Trophoblast cell (in vitro differentiated cells and primary cell): ENCODE data around the gene ITGBL1.

Source experiments
- DNase-seq, 2 donors: peaks; one replicate each; pipeline ENCODE4 v3.0.0-alpha.2; 2016
- H2AFZ ChIP-seq: 2 replicates; pipeline ENCODE4 v1.6.1; 2013; ENCODE audit warnings: low read length, moderate library complexity, mild to moderate bottlenecking; ENCODE audit not compliant: insufficient read depth, poor library complexity
- H2AK5ac ChIP-seq: 2 replicates; pipeline ENCODE4 v1.6.1; 2013; ENCODE audit warnings: mild to moderate bottlenecking, low read length
- H2BK120ac ChIP-seq: 2 replicates; pipeline ENCODE4 v1.6.1; 2013; ENCODE audit warnings: low read length, mild to moderate bottlenecking, moderate library complexity; ENCODE audit not compliant: insufficient read depth, poor library complexity
- H2BK12ac ChIP-seq: 2 replicates; pipeline ENCODE4 v1.6.1; 2013; ENCODE audit warnings: mild to moderate bottlenecking, low read length, moderate library complexity
- H2BK5ac ChIP-seq: 2 replicates; pipeline ENCODE4 v1.6.1; 2013; ENCODE audit warnings: low read length, low read depth, moderate library complexity, mild to moderate bottlenecking; ENCODE audit not compliant: poor library complexity
- H3K14ac ChIP-seq: 2 replicates; pipeline ENCODE4 v1.6.1; 2013; ENCODE audit warnings: mild to moderate bottlenecking, low read length
- H3K18ac ChIP-seq: 2 replicates; pipeline ENCODE4 v1.6.1; 2013; ENCODE audit warnings: mild to moderate bottlenecking, low read length
- H3K23ac ChIP-seq: 2 replicates; pipeline ENCODE4 v1.6.1; 2013; ENCODE audit warnings: low read length
- H3K27ac ChIP-seq: 2 replicates; pipeline ENCODE4 v1.5.1; 2013; ENCODE audit warnings: low read depth, mild to moderate bottlenecking, inconsistent platforms, low read length, moderate library complexity
- H3K27me3 ChIP-seq: 2 replicates; pipeline ENCODE4 v1.6.1; 2013; ENCODE audit warnings: inconsistent platforms, mild to moderate bottlenecking, low read length, moderate library complexity; ENCODE audit not compliant: insufficient read depth
- H3K36me3 ChIP-seq, 2 experiments: 1 replicate in 1 of 2; 2 replicates in 1 of 2; pipeline ENCODE4 v1.6.1; 2013; ENCODE audit warnings: low read length in 2 of 2, mild to moderate bottlenecking in 2 of 2, moderate library complexity in 1 of 2; ENCODE audit not compliant: insufficient read depth in 2 of 2, control insufficient read depth in 1 of 2
- H3K4ac ChIP-seq: 2 replicates; pipeline ENCODE4 v1.6.1; 2013; ENCODE audit warnings: low read depth, mild to moderate bottlenecking, low read length, moderate library complexity
- H3K4me1 ChIP-seq, 2 experiments: 1 replicate in 1 of 2; 2 replicates in 1 of 2; pipeline ENCODE4 v1.6.1; 2013; ENCODE audit warnings: low read length in 2 of 2, mild to moderate bottlenecking in 2 of 2, moderate library complexity in 1 of 2; ENCODE audit not compliant: insufficient read depth in 2 of 2, control insufficient read depth in 1 of 2
- H3K4me2 ChIP-seq: 2 replicates; pipeline ENCODE4 v1.6.1; 2013; ENCODE audit warnings: inconsistent platforms, mild to moderate bottlenecking, low read length, moderate library complexity
- H3K4me3 ChIP-seq: 2 replicates; pipeline ENCODE4 v1.5.1; 2013; ENCODE audit warnings: mild to moderate bottlenecking, low read depth, low read length, inconsistent platforms
- H3K79me1 ChIP-seq: one replicate; pipeline ENCODE4 v1.6.1; 2013; ENCODE audit warnings: low read length
- H3K79me2 ChIP-seq: 2 replicates; pipeline ENCODE4 v1.6.1; 2013; ENCODE audit warnings: low read length, mild to moderate bottlenecking; ENCODE audit not compliant: control insufficient read depth, insufficient read depth, poor library complexity
- H3K9ac ChIP-seq: 2 replicates; pipeline ENCODE4 v1.6.1; 2013; ENCODE audit warnings: mild to moderate bottlenecking, low read length
- H3K9me3 ChIP-seq: 2 replicates; pipeline ENCODE4 v1.6.1; 2013; ENCODE audit warnings: low read depth, mild to moderate bottlenecking, control low read depth, inconsistent platforms, low read length; ENCODE audit not compliant: insufficient read depth
- H4K12ac ChIP-seq: 2 replicates; pipeline ENCODE4 v1.6.1; 2013; ENCODE audit warnings: low read depth, mild to moderate bottlenecking, low read length, moderate library complexity
- H4K8ac ChIP-seq: 2 replicates; pipeline ENCODE4 v1.6.1; 2013; ENCODE audit warnings: low read depth, mild to moderate bottlenecking, low read length, moderate library complexity
- H4K91ac ChIP-seq: one replicate; pipeline ENCODE4 v1.6.1; 2013; ENCODE audit warnings: low read depth, mild to moderate bottlenecking, low read length, moderate library complexity
- WGBS: extraction: QIAGEN DNeasy Blood & Tissue Kit; methylation state at CpG from one replicate; pipeline ENCODE4 v1.1.7; 2013; ENCODE audit warnings: missing lambda C conversion rate; ENCODE audit not compliant: insufficient read length, insufficient coverage; ENCODE audit errors: extremely low coverage; 5-methylcytosine and 5-hydroxymethylcytosine counted together

Gene ITGBL1

DNA sequence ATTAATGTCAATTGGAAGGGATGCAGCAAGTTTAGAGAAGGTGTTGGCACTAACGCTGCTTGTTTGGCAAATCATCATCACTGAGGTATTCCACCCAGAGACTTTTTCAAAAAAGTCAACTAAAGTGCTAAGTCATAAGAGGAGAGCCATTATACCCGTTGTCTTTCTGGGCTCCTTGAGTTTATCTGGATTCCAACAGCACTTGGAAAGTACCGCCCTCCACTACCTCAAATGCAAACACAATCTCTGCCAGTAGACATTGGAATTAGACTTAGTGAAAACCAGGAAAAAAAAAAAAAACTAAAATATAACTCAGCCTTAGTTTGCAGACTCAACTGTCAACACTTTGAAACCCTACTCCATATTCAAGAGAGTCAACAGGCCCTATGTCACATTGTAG is 266.0 kb downstream of the ITGBL1 start:
- H4K12ac ChIP-seq, result no peak overlapping the region
- no peak overlapping the region for H2AFZ ChIP-seq
- no peak overlapping the region for H2BK120ac ChIP-seq
- no peak overlapping the region for H3K14ac ChIP-seq
- no peak overlapping the region for H3K27ac ChIP-seq
- no peak overlapping the region for H4K8ac ChIP-seq
- H3K4me3 ChIP-seq, result no peak overlapping the region
- H3K79me1 ChIP-seq, result no peaks in the 10 kb centered on the region
- no peak overlapping the region for H3K9ac ChIP-seq
- no peaks in the 10 kb centered on the region for H3K36me3 ChIP-seq
- H3K4me2 ChIP-seq, result no peak overlapping the region
- no CpG with 5 or more reads among the region's 3 CpGs for WGBS
- DNase-seq, result no peak
- H4K91ac ChIP-seq, result no peak overlapping the region
- no peaks in the 10 kb centered on the region for H3K27me3 ChIP-seq
- no peak overlapping the region for H2BK5ac ChIP-seq
- H2BK12ac ChIP-seq, result no peak overlapping the region
- H3K4ac ChIP-seq, result no peak overlapping the region
- no peaks in the 10 kb centered on the region for H3K4me1 ChIP-seq
- no peaks in the 10 kb centered on the region for H3K9me3 ChIP-seq
- no peaks in the 10 kb centered on the region for H3K79me2 ChIP-seq
- H2AK5ac ChIP-seq, result no peak overlapping the region
- H3K18ac ChIP-seq, result no peak overlapping the region
- no peak overlapping the region for H3K23ac ChIP-seq

DNA sequence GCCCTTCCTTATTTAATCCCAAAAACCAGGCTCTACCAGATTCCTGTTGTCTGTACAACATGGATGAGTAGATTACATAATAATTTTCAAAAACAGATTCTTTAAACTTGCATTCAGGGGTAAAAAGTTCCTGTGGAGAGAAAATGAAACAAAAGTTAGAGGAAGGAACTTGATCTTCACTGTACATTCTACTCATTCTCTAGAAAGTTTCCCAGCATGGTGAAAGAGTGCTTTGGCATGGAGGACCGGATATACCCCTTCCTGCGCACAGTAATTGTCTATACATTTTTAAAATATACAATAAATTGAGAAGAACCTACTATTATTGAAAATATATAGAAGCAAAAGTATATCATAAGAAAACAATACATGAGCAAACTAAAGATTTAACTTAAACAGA is 274.2 kb downstream of the ITGBL1 start:
- Histone ChIP-seq H2AFZ (no peak overlapping the region), H3K23ac (no peak overlapping the region), H4K8ac (no peak overlapping the region), H2BK120ac (no peak overlapping the region), H3K79me2 (no peaks in the 10 kb centered on the region), H2BK5ac (no peak overlapping the region), H4K91ac (no peak overlapping the region), H3K36me3 (no peaks in the 10 kb centered on the region), H3K79me1 (no peaks in the 10 kb centered on the region), H3K9me3 (no peaks in the 10 kb centered on the region), H3K27ac (no peak overlapping the region), H2BK12ac (no peak overlapping the region), H4K12ac (no peak overlapping the region), H3K27me3 (no peaks in the 10 kb centered on the region), H3K9ac (no peak overlapping the region), H3K4me2 (no peak overlapping the region), H3K4ac (no peak overlapping the region), H3K4me1 (no peaks in the 10 kb centered on the region), H2AK5ac (no peak overlapping the region), H3K4me3 (no peak overlapping the region), H3K14ac (no peak overlapping the region), H3K18ac (no peak overlapping the region)
- WGBS, result no CpG with 5 or more reads among the region's 2 CpGs
- DNase-seq, result no peak

DNA sequence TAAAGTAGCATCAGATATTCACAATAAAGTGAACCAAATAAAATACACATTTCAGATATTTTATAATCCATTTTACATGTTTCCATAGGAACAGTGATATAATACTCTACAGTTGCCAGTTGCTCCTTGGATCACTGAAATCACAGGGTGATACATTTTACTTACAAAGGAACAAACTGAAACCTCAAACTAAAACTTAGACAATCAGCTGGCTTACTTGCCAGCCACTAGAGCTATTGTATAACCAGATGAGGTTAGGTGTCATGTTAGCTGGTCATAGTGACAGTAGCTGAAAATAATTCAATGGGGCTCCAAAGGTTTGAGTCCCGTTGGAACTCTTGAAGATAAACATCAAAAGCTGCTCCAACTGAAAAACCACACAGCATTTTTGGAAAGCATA is 274.6 kb downstream of the ITGBL1 start:
- no peak overlapping the region for H2AK5ac ChIP-seq
- H3K4ac ChIP-seq, result no peak overlapping the region
- no peak overlapping the region for H3K27ac ChIP-seq
- H3K4me1 ChIP-seq, result no peaks in the 10 kb centered on the region
- no peak overlapping the region for H2AFZ ChIP-seq
- H2BK120ac ChIP-seq, result no peak overlapping the region
- H3K18ac ChIP-seq, result no peak overlapping the region
- no peak overlapping the region for H4K8ac ChIP-seq
- H3K9me3 ChIP-seq, result no peaks in the 10 kb centered on the region
- H3K9ac ChIP-seq, result no peak overlapping the region
- no peak overlapping the region for H3K14ac ChIP-seq
- no peak overlapping the region for H2BK5ac ChIP-seq
- no peaks in the 10 kb centered on the region for H3K79me1 ChIP-seq
- no CpG with 5 or more reads among the region's 1 CpG for WGBS
- H4K12ac ChIP-seq, result no peak overlapping the region
- DNase-seq, result no peak
- no peak overlapping the region for H3K23ac ChIP-seq
- no peaks in the 10 kb centered on the region for H3K27me3 ChIP-seq
- no peaks in the 10 kb centered on the region for H3K36me3 ChIP-seq
- no peak overlapping the region for H3K4me3 ChIP-seq
- no peak overlapping the region for H2BK12ac ChIP-seq
- H3K79me2 ChIP-seq, result no peaks in the 10 kb centered on the region
- no peak overlapping the region for H4K91ac ChIP-seq
- H3K4me2 ChIP-seq, result no peak overlapping the region

- Histone ChIP-seq H4K12ac (no peak overlapping the region), H3K79me2 (no peaks in the 10 kb centered on the region), H2BK5ac (no peak overlapping the region), H3K9me3 (no peaks in the 10 kb centered on the region), H4K91ac (no peak overlapping the region), H3K4me1 (no peaks in the 10 kb centered on the region), H3K18ac (no peak overlapping the region), H3K23ac (no peak overlapping the region), H2AK5ac (no peak overlapping the region), H3K4me3 (no peak overlapping the region), H3K4me2 (no peak overlapping the region), H2BK120ac (no peak overlapping the region), H4K8ac (no peak overlapping the region), H3K14ac (no peak overlapping the region), H3K9ac (no peak overlapping the region), H3K4ac (no peak overlapping the region), H3K27me3 (no peaks in the 10 kb centered on the region), H2AFZ (no peak overlapping the region), H3K36me3 (no peaks in the 10 kb centered on the region), H3K27ac (no peak overlapping the region), H2BK12ac (no peak overlapping the region), H3K79me1 (no peaks in the 10 kb centered on the region)
- no peak for DNase-seq
Observed at GRCh38 chr13:101728021-101728420, 275.5 kb downstream of the ITGBL1 start.

GRCh38 chr13:101728615-101729014 is 276.1 kb downstream of the ITGBL1 start:
- Histone ChIP-seq H3K18ac (no peak overlapping the region), H3K9me3 (no peaks in the 10 kb centered on the region), H3K4me2 (no peak overlapping the region), H3K4me3 (no peak overlapping the region), H2BK120ac (no peak overlapping the region), H3K79me2 (no peaks in the 10 kb centered on the region), H2AFZ (no peak overlapping the region), H3K79me1 (no peaks in the 10 kb centered on the region), H3K36me3 (no peaks in the 10 kb centered on the region), H2BK12ac (no peak overlapping the region), H2AK5ac (no peak overlapping the region), H4K12ac (no peak overlapping the region), H3K4ac (no peak overlapping the region), H3K27me3 (no peaks in the 10 kb centered on the region), H4K91ac (no peak overlapping the region), H3K14ac (no peak overlapping the region), H4K8ac (no peak overlapping the region), H3K4me1 (no peaks in the 10 kb centered on the region), H3K27ac (no peak overlapping the region), H3K23ac (no peak overlapping the region), H3K9ac (no peak overlapping the region), H2BK5ac (no peak overlapping the region)
- DNase-seq, result no peak
- WGBS, result no CpG with 5 or more reads among the region's 3 CpGs
